OCI-M2 (cell line): ENCODE data around the gene YBX2.
A peak's percentile ranks its signal among the peaks of the same experiment; 100 is the strongest.
"Not testable (repeated sequence)": the region's sequence is repeated elsewhere in the genome, so short reads cannot be mapped to it uniquely, and the experiment has no call there.

Experiments used
- DNase-seq: peaks from one replicate; lab custom pipeline; 2025; ENCODE audit not compliant: unreplicated experiment; lab: John Stamatoyannopoulos, UW

The YBX2 gene

GRCh38 chr17:7294614-7295153 lies at the start of gene YBX2:
YBX2 (minus strand) TSS chr17:7294639; CDS start chr17:7294500, 139 bp downstream.
- DNase-seq = peak; percentile 42

GRCh38 chr17:7343250-7343649 lies 48.8 kb upstream of the YBX2 start:
- no peak for DNase-seq

GRCh38 chr17:7341842-7342241 lies 47.4 kb upstream of the YBX2 start:
- no peak for DNase-seq

GRCh38 chr17:7340179-7340578 lies 45.7 kb upstream of the YBX2 start:
- DNase-seq = no peak

GRCh38 chr17:7337600-7337999 lies 43.2 kb upstream of the YBX2 start:
- not testable (repeated sequence) for DNase-seq

GRCh38 chr17:7336240-7337175 lies 42.1 kb upstream of the YBX2 start, which contains the start of gene ACAP1:
ACAP1 (plus strand) TSS chr17:7336529; CDS start chr17:7336735, 206 bp downstream.
- DNase-seq = no peak

GRCh38 chr17:7335765-7336164 lies 41.3 kb upstream of the YBX2 start:
- not testable (repeated sequence) for DNase-seq

GRCh38 chr17:7334938-7335538 lies 40.6 kb upstream of the YBX2 start:
- no peak for DNase-seq

GRCh38 chr17:7332600-7333069 lies 38.2 kb upstream of the YBX2 start:
- DNase-seq = not testable (repeated sequence)

- DNase-seq = no peak
These were observed 37.7 kb upstream of the YBX2 start for GRCh38 chr17:7332111-7332510.

GRCh38 chr17:7330638-7331015 lies 36.2 kb upstream of the YBX2 start:
- DNase-seq = no peak

GRCh38 chr17:7329997-7330637 lies 35.7 kb upstream of the YBX2 start:
- DNase-seq = no peak

- peak; percentile 91 for DNase-seq
These were observed 35.0 kb upstream of the YBX2 start for GRCh38 chr17:7329374-7329996.

GRCh38 chr17:7328840-7329373 lies 34.5 kb upstream of the YBX2 start, which contains the start of gene NEURL4:
NEURL4 (minus strand) TSS chr17:7329335; CDS start chr17:7329312, 23 bp downstream.
- DNase-seq = no peak

GRCh38 chr17:7328009-7328408 lies 33.6 kb upstream of the YBX2 start:
- no peak for DNase-seq

GRCh38 chr17:7327501-7327900 lies 33.1 kb upstream of the YBX2 start:
- no peak for DNase-seq

GRCh38 chr17:7327056-7327455 lies 32.6 kb upstream of the YBX2 start:
- DNase-seq = no peak

GRCh38 chr17:7326186-7326585 lies 31.7 kb upstream of the YBX2 start:
- DNase-seq = no peak

GRCh38 chr17:7325031-7325528 lies 30.6 kb upstream of the YBX2 start:
- no peak for DNase-seq

GRCh38 chr17:7324438-7324779 lies 30.0 kb upstream of the YBX2 start:
- DNase-seq = no peak
